Neutrophil (primary cell): ENCODE measurements around the gene GRB10.

Source experiments
- H3K27ac ChIP-seq: fragments of 200-600 bp; sonication (generic); 2 replicates; pipeline ENCODE4 v1.5.1; 2016; ENCODE audit warnings: mild to moderate bottlenecking, moderate library complexity
- H3K27me3 ChIP-seq: fragments of 200-600 bp; sonication (generic); 2 replicates; pipeline ENCODE4 v1.6.0; 2016; ENCODE audit warnings: mild to moderate bottlenecking
- H3K36me3 ChIP-seq: fragments of 200-600 bp; sonication (generic); 2 replicates; pipeline ENCODE4 v1.5.1; 2017
- H3K4me1 ChIP-seq, 2 experiments: fragments of 200-600 bp in 1 of 2; sonication (generic) in 1 of 2; 1 replicate in 1 of 2; 2 replicates in 1 of 2; pipeline versions ENCODE4 v1.5.1 to v1.6.1; 2013 to 2016; ENCODE audit warnings: low read depth in 1 of 2, low read length in 1 of 2, mild to moderate bottlenecking in 1 of 2, moderate library complexity in 1 of 2; ENCODE audit not compliant: control insufficient read depth in 1 of 2, insufficient read depth in 1 of 2
- H3K4me3 ChIP-seq, 2 experiments: fragments of 200-600 bp in 1 of 2; sonication (generic) in 1 of 2; 1 replicate in 1 of 2; 2 replicates in 1 of 2; pipeline ENCODE4 v1.5.1; 2013 to 2016; ENCODE audit warnings: low read depth in 1 of 2, low read length in 1 of 2, mild to moderate bottlenecking in 1 of 2, moderate library complexity in 1 of 2
- H3K9me3 ChIP-seq: fragments of 200-600 bp; sonication (generic); 2 replicates; pipeline ENCODE4 v1.5.1; 2016
- CTCF ChIP-seq: fragments of 200-600 bp; sonication (generic); IDR thresholded peaks from 2 replicates; pipeline ENCODE4 v1.5.1; 2016; ENCODE audit warnings: antibody characterized with exemption

The GRB10 gene

GRCh38 chr7:50751146-50751545, 31.6 kb downstream of the GRB10 start:
- Histone ChIP-seq H3K27me3 (no peaks in the 10 kb centered on the region), H3K36me3 (peaks cover 28% of the 10 kb centered on the region), H3K4me1 (no peaks in the 10 kb centered on the region), H3K9me3 (no peaks in the 10 kb centered on the region), H3K27ac (no peak overlapping the region), H3K4me3 (no peak overlapping the region)
- TF ChIP-seq CTCF, result no peak

GRCh38 chr7:50749896-50750295, 32.8 kb downstream of the GRB10 start:
- no peak overlapping the region for H3K4me3 ChIP-seq
- H3K27ac ChIP-seq, result no peak overlapping the region
- peaks cover 21% of the 10 kb centered on the region for H3K36me3 ChIP-seq
- TF ChIP-seq CTCF, result no peak
- no peaks in the 10 kb centered on the region for H3K9me3 ChIP-seq
- H3K27me3 ChIP-seq, result no peaks in the 10 kb centered on the region
- H3K4me1 ChIP-seq, result no peaks in the 10 kb centered on the region

- Histone ChIP-seq H3K9me3 (no peaks in the 10 kb centered on the region), H3K4me1 (no peaks in the 10 kb centered on the region), H3K4me3 (no peak overlapping the region), H3K27me3 (no peaks in the 10 kb centered on the region), H3K27ac (no peak overlapping the region), H3K36me3 (peaks cover 12% of the 10 kb centered on the region)
- TF ChIP-seq CTCF, result no peak
Observed at GRCh38 chr7:50748472-50748871, 34.2 kb downstream of the GRB10 start.

GRCh38 chr7:50745835-50746234, 36.9 kb downstream of the GRB10 start:
- H3K27me3 ChIP-seq, result no peaks in the 10 kb centered on the region
- H3K4me3 ChIP-seq, result no peak overlapping the region
- H3K9me3 ChIP-seq, result no peaks in the 10 kb centered on the region
- no peaks in the 10 kb centered on the region for H3K4me1 ChIP-seq
- no peak overlapping the region for H3K27ac ChIP-seq
- H3K36me3 ChIP-seq, result peaks cover 12% of the 10 kb centered on the region
- no peak for TF ChIP-seq CTCF

GRCh38 chr7:50745336-50745735, 37.4 kb downstream of the GRB10 start:
- Histone ChIP-seq H3K27ac (no peak overlapping the region), H3K27me3 (no peaks in the 10 kb centered on the region), H3K4me3 (no peak overlapping the region), H3K4me1 (no peaks in the 10 kb centered on the region), H3K36me3 (peaks cover 12% of the 10 kb centered on the region), H3K9me3 (no peaks in the 10 kb centered on the region)
- no peak for TF ChIP-seq CTCF

GRCh38 chr7:50743893-50744292, 38.8 kb downstream of the GRB10 start:
- Histone ChIP-seq H3K36me3 (peaks cover 12% of the 10 kb centered on the region), H3K27me3 (no peaks in the 10 kb centered on the region), H3K4me1 (peaks cover 7 to 9% of the 10 kb centered on the region in 2 experiments), H3K9me3 (no peaks in the 10 kb centered on the region), H3K4me3 (no peak overlapping the region), H3K27ac (no peak overlapping the region)
- no peak for TF ChIP-seq CTCF
